NCI-H510A (cell line): ENCODE measurements around the gene ASIC2.

Experiments
- DNase-seq: peaks from one replicate; lab custom pipeline; 2025; lab: John Stamatoyannopoulos, UW

ASIC2 gene

DNA sequence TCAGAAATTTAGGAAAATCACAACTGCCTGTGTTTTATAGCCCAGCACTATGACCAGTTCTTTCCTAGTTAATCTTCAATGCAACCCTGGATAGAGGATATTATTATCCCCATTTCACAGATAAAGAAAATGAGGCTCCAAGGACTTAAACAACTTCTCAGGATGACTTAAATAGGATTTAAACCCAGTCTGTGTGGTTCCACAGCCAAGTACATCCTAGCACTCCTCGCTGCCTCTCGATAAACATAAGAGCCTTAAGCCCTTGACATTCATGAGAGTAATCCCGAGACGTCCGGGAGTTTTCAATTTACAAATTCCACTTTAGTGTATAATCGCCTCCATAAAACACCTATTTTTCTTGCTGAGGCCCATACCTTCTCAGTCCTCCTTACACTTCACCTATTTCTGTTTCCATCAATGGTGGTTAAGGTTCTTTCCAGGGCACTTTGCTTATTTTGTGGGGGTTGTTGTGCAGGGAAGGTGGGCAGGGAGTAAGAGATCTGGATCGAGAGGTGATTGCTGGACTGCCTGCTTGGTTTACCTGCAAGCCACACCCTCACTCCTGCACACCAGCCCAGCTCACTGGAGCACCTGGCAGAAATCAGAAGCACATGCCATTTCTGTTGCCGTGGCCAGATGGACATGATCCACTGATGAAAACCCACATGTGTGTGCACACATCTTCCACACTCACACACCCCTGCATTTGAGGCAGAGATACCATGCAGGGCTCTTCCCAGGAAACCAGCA, 50.5 kb downstream of the ASIC2 start:
- DNase-seq = no peak

DNA sequence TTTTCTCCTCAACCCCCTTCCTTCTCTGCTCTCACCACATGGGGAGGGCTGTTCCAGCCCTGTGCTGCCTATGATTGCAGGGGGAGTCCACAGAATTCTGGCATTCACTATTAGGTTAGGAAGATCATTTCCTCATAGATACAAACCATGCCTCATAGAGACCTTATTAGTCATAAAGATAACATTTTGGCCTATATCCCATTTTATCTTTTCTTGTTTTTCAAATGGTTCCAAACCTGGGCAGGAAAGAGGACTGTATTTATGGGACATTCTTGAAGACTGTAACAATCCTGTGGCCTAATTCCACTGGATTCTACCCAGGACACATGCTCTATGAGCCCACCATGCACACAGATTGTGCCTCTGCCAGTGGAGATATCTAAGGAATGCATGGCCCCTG, 51.7 kb downstream of the ASIC2 start:
- DNase-seq = no peak

DNA sequence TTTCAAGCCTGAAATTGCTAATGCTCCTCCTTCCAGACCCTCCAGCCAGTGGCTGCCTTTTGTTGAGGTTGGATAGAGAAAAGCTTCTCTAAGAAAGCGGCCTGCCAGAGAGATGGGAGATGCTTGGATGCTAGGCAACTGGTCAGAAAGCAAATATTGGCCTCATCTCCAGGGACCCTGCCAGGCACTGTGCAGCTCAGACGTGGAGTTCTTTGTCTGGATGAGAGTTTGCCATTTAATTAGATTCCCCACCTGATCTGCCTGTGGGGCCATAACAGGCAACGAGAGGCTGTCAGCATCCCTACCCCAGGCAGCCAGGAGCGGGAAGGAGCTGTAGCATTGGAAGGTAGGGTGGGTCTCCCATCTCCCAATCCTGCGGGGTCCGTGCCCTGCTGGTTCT, 52.7 kb downstream of the ASIC2 start:
- no peak for DNase-seq

DNA sequence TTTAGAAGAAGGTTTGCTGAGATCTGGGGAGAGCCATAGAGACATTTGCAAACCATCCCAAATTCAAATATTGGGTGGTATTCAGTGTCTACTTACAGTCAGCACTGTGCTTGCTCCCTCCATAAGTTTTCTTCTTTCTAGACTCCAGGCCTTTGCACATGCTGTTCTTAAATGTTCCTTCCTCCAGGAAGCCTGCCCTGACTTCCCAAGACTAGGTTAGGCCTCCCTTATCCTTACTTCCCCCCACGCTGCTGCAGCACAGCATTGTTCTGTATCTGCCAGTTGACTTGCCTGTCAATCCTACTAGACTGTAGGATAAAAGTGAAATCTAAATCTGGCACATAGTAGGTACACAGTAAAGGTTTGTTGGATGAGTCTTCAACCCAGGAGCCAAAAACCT, 53.4 kb downstream of the ASIC2 start:
- no peak for DNase-seq

DNA sequence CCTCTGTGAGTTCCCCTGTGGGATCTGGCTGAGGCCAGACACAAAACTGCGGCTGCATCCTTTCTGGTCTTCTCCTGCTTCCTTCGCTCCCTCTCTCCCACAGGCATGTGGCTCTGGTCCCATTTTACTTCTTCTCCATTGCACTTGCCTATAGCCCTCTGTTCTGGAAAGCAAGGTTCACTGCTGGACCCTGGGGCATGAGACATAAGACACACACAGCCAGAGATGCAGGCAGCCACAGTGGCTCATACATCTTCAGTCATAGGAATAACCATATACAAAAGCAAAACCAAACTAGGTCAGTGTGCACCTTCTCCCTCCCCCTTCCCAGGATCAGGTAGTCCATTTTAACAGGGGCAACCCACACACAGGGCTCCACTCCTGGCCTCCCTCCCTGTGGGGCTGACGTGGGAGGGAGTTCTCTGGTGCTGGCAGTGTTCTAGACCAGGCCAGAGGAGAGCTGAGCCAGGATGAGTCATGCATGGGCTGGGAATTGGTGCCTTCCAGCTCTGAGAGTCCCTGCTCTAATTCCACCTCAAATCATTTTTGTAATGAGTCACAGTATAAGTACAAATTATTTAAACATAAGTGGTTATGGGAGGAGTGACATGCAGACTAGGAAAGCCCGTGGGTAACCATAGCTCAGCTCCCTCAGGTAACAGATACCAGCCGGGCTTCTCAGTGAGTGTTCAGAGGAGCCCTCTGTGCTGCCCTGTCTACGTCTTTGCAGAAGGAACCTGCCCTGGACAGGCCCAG, 58.0 kb downstream of the ASIC2 start:
- no peak for DNase-seq

DNA sequence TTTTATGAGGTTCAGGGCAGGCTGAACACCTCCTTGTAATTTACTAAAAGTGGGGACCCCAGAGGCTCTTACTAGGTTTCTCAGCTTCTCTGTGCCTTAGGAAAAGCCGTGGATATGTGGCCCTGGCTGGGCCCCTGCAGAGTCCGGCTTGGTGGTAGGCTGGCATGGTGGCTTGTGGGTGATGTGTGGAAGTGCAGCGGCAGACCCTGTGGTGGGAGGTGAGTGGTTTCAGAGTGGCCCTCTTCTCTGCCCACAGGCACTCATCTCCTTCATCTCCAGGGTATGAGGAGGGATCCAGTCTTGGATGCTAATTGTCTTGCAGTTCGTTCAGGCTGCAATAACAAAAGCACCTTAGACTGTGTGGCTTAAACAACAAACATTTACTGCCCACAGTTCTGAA, 58.9 kb downstream of the ASIC2 start:
- DNase-seq = no peak

DNA sequence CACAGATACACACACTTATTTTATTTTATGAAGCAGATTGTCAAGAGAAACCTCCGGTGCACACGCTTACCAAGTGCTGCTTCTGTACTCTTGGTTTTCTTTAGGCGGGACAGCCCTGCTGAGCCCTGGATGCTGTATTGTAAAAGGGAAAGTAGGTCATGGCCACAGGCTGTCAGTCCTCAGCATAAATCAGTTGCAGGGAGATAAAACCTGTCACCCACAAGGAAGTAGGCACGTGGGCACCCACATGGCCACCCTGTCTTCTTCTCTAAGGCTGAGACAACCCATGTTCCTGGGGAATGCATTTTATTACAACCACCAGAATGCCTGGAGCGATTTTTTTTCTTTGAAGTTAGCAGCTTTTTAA, 59.3 kb downstream of the ASIC2 start:
- no peak for DNase-seq

DNA sequence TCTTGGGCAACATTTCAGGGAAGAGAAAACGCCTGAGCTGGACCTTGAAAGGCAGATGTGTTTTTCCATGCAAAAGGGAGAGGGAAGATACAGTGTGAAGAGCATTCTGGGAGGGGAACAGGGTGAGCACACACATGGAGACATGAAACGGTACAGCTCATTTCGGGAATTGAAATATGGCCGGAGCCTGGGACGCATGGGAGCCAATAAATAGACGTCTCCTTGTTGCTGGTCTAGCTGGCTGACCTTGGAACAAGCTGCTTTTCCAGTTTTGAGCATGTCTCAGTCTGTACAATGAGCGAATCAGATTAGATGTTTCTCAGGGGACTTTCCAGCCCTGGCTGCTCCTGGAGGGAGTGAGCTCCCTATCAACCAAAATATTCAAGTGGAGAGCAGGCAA, 63.6 kb downstream of the ASIC2 start:
- no peak for DNase-seq

DNA sequence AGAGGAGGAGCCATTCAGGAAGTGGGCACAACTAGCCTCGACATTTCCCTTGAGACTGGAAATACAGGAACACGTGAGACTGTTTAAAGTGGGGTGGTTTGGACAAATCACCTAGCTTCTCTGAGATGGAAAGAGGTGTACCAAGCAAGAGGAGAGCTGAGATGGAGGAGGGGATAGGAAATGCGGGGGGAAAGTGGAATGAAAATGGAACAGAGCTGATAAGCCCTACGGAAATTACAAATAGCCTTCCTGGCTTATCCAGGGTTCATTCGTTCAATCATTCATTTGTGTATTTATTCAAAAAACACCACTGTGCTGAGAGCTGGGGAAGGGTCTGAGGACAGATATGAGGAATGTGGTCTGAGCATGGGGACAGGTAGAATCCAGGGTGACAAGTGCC, 64.1 kb downstream of the ASIC2 start:
- no peak for DNase-seq

DNA sequence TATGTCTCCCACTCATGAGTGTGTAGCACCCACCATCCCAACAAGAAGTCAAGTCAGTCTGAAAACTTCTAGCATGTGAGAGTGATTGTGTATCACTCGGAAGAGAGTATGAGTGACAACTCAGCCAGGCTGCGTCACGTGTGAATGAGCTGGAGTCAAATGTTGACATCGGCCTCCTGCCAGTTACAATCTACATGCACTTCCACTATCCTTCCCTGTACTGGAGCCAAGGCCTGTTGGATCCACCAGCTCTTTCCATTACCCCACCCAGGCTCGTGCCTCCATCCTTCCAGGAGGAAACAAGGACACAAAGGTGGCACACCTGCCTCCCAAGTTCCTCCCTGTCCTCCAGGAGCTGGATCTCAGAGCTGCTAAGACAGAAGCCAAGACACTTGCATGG, 64.5 kb downstream of the ASIC2 start:
- no peak for DNase-seq

DNA sequence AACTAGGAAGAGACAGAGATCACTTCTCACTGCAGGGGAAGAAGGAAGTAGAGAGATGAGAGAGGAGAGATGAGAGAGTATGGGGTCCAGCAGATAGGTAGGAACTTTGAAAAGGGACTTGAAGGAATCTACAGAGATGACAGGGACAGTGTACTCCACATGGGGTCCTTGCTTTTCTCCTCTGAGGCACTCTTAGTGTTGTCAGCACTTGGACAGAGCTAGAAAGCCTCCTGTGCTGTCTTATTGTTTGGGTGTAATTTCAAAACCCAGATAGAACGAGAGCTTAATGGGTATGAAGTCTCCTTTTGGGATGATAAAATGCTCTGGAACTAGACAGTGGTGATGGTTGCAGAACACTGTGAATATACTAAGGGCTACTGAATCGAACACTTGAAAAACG, 65.2 kb downstream of the ASIC2 start:
- no peak for DNase-seq

DNA sequence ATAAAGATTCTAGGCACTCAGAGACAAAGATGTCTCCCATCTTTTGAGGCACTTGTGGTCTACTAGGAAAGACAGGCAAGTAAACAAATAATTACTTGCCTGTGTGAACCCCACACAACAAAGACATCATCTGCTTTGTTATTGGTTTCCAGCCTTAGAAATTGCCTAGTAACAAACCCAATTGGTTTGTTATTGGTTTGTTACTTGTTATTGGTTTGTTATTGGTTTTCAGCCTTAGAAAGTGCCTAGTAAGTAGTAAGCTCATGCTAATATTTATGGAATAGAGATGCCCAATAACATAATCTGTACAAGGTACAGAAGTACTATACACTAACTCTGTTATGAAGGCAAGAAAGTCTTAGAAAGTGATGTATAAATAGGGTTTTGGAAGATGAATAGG, 67.1 kb downstream of the ASIC2 start:
- no peak for DNase-seq

DNA sequence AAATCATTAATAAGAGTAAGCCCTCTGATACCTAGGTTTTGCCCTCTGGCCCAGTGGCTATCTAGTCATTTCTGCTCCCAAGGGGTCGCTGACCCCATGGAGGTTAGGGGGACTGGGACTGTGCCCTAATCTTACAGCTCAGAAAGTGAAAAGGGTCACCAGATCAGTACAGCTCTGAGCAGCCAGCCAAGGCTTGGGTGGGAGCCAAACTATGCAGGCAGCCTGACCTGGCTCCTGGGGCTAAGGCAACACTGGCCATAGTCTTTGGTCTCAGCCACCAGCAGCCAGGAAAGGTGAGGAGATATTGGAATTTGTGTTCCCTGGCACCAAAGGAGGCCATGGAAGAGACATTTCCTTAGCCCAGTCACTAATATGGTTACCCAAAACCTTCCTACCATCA, 67.6 kb downstream of the ASIC2 start:
- no peak for DNase-seq

DNA sequence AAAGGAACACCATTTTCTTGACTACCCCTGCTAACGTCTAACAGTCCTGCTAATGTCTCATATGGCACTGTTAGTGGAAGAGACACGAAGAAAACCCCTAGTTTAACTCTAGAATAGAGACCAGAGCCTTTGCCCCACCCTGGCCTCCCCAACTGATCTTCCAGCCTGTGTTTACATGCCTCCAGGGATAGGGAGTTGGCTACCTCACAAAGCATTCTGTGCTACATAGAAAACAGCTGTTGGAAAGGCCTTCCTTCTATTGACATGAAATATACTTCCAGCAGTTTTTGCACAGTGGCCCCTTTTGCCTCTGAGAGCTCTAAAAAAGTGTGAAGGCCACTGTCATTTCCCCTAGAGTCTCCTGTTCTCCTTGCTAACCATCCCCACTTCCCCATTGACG, 73.1 kb downstream of the ASIC2 start:
- DNase-seq = no peak

DNA sequence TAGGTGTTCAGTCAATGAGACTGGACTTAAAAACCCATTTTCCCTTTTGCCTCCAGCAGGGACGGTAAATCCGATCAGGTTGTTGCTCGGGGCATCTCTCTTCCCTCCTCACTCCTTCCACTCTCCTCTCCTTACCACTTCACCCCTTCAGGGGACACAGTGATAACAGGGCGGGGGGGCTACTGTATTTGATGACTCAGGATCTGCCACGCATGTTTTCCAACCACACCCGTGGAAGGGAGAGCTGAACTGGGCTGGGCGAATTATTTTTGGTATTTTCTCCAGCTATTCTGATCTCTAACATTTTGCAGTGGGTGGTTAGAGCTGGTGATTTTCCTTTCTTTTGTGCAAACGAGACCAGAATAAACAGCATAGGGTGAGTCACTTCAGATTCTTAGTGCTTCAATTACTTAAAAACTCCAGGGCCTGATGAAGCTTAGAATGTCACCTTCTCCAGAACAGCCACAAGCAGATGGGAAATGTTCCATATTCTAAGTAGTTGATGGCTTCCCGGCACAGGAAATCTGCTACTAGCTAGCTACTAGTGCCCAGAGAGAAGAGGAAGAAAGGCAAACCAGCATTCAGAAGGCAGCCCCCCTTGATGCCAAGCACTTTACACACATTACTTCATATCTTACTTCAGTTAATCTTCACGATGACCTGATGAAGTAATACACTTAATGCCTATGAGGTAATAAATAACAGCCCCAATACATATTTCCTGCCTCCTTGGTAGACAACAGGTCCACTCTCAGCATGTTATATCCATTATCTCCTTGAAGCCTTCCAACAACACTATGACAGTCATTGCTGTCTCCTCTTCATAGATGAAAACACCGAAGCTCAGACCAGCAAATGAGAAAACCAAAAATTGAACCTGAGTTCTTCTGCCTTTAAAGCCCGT, 74.1 kb downstream of the ASIC2 start:
- no peak for DNase-seq

DNA sequence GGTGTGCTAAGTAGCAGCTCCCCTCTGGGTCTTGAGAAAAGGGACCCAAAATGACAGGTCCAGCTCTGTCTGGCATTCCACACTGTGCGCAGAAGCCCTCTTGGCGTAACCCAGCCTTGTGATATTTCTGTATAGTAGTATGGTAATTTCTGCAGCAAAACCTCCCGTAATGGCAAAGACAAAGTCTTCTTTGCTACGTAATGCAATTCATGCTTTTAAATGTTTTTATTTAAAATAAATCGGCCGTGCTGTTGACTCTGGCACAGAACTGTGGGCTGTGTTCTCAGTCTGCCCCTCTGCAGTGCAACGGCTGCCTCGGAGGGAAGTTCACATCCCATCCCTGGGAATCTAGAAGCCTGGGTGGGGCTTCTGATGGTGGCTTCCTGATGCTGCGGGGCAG, 75.2 kb downstream of the ASIC2 start:
- DNase-seq = no peak

DNA sequence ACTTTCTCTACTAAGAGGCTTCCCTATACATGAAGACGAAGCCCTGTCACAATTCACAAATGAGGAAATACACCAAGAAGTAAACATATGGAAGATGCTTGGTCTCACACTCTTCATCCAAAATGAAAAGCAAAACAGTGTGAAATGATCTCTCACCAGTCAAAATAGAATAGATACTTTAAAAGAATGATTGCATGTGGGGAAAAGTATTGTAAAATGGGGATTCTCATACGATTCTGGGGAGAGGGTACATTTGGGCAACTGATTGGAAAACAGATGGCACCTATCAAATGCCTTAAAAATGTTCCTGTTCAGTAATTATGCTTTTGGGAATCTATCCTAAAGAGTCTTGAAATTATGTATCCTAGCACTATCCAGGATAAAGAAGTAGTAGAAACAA, 78.1 kb downstream of the ASIC2 start:
- no peak for DNase-seq

DNA sequence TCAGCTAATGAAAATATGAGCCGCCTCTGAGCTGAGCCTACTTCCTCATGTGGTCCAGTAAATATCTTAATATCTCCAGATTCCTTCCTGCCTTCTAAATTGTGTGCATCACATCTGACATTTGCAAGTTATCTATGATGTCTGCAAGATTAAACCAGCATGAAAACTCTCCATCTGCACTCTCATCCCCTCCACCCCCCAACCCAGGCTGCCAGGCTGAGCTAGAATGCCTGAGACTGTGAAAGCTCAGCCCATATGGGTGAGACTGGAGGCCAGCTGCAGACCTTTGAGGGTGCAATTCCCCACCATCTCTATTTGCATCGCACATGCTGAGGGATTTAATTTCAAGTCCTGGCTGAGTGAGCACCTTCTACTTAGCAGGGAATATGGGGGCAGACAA, 82.8 kb downstream of the ASIC2 start:
- DNase-seq = no peak

DNA sequence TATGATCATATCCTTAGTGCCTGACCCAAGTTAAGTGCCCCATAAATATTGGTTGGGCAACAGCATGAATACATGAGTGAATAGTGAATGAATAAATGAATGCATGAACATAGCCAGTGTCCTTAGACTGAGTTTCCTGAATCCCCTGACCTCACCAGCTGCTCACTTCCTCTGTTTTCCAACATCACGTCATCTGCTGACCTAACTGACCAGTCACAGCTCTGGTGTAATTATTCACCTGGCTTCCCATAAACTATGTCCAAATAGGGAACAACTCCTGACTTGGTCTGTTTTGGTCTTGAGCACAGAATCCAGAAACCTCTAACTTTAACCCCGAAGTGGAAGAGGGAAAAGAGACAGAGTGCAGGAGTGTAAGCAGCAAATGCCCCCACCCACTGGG, 83.4 kb downstream of the ASIC2 start:
- no peak for DNase-seq

DNA sequence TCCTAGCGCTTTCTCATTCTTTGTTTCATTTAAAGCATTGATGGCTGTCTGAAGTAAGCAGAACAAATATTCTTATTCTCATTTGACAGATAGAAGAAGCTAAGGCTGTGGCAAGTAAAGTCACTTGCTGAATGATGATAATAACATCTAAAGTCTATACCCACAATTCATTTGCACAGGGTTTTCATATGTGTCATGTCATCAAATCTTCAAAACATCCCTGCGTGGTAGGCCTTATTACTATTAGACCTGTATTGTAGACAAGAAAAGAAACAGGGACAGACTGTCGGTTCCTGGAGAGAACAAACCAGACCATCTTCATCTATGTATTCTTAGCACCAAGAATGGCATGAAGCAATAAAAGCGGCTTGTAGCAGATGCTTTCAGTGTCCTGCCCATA, 85.9 kb downstream of the ASIC2 start:
- no peak for DNase-seq

DNA sequence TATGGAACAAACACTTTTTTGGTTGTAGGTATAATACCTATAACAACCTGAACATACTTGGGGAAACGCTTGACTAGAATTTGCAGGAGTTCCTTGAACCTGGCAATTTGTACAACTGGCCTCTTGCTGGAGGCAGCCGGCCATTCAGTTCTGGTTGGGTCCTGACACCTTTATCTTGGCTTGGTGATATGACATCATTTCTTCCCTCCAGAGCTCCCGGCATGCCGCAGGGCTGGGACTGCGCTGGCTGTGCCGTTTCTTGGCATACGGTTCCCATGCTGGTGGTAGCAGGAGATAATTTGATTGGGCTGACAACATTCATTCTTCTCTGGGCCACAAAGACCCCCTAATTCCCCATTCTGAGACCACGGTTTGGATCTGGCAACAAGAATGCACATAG, 87.5 kb downstream of the ASIC2 start:
- no peak for DNase-seq

DNA sequence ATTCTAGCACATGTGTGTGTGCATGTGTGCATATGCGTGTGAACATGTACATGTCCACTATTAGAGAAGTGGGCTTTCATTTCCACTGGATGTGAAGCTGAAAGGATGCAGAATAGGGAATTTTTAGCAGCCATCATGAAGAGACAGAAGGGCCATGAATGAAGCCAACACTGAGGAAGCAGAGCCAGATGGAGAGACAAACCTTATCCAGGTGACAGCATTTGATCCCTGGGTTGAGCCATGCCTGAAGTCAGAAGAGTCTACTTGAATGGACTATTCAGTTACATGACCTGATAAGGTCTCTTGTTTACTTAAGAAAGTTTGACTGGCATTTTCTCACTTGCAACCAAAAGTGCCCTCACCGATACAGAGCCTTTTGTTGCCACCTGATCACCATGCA, 88.4 kb downstream of the ASIC2 start:
- no peak for DNase-seq

DNA sequence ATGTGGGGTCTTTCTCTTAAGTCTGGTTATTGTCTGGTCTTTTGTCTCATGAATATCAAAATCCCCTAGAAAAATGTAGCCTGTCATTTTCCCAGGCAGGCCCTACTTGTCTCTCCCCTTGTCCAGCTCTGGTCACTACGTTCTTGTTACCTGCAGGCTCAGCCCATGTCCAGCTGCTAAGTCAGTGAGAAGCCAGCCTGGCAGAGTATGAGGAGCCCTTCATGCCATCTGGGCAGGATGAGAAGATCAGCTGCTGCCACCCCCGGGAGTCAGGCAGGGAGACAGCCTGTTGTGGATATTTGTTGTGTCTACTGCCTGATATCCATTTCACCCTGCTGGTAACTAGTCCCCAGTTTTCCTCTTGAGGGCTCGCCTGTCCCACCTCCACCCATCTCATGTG, 88.9 kb downstream of the ASIC2 start:
- no peak for DNase-seq
